Measurements from ENCODE around the gene AGMO.
A peak's percentile ranks its signal among the peaks of the same experiment; 100 is the strongest.

Gene AGMO

DNA sequence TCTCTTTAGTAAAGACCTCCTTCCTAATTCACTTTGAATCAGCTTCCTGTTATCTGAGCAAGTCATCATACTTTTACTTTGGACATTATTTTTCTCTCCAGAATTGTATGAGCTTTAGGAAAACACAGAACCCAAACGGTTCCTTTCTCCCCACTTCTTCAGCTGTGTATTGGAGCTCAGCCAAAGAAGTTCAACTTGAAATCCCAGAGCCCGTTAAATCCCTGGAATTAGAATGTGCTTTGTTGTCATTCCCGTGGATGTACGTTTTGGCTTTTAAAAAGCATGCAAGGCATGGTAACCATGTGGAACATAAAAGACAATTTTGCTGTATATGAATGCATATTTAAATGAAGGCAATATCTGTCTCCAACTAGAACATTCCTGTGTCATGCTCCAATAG, 46.6 kb downstream of the AGMO start:
- DNase-seq = no peak
- in situ Hi-C loops (cut with HindIII; ENCODE audit: low pct_ligation_motif_present, low pct_unique_long_range_greater_than_20kb, low sequenced_read_pairs) = no loop called here

DNA sequence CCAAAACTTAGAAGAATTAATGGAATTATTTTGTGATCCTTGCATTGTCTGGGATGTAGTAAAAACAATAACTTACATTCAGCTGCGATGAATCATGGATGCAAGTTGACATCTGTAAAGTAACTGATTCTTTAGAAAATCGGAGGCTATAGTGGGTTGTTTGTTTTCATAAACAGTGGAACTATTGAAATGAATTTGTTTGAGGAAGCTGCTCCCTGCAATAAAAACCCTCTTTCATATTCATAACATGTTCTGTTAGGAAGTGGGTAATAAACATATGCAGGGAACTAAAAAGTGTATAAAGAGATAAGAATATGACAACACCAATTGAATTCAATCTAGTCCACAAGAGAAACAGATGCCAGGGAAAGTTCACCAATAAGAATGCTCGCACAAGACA, 53.6 kb downstream of the AGMO start:
- in situ Hi-C loops (cut with HindIII; ENCODE audit: low pct_ligation_motif_present, low pct_unique_long_range_greater_than_20kb, low sequenced_read_pairs) = no loop called here
- DNase-seq = no peak

DNA sequence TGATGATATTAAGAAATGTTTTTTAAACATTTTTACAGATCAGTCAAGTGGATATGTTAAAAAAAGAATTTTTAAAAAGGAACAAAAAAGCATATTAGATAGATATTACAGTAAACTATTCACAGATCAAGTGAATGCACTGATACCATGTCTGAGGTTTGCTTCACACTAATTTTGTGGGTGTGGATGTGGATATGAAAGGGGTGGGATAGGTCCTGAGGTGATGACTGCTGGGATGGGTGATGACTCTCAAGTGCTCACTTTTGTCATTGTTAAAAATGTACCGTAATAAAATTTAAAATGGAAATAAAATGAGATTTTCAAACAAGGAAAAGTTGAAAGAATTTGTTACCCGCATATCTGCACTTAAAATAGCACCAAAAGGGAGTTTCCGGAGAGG, 54.1 kb downstream of the AGMO start:
- in situ Hi-C loops (cut with HindIII; ENCODE audit: low pct_ligation_motif_present, low pct_unique_long_range_greater_than_20kb, low sequenced_read_pairs) = no loop called here
- DNase-seq = no peak

DNA sequence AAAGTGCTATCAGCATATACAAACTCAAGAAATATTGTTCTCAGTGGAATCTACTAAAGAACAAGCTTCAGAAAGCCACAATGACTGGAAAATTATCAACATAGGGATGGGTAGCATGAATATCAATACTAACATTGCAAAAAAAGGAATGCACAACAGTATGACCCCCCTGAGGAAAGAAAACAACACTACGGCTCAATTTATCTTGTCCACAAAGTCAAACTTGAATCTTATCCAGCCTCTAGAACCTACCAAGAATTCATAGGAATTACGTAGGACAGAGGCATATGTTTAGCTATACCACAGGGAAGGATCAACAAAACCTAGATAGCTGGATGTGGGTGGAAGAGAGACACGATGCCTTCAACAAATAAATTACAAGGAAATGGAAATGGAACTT, 54.6 kb downstream of the AGMO start:
- no peak for DNase-seq
- in situ Hi-C loops (cut with HindIII; ENCODE audit: low pct_ligation_motif_present, low pct_unique_long_range_greater_than_20kb, low sequenced_read_pairs) = no loop called here

DNA sequence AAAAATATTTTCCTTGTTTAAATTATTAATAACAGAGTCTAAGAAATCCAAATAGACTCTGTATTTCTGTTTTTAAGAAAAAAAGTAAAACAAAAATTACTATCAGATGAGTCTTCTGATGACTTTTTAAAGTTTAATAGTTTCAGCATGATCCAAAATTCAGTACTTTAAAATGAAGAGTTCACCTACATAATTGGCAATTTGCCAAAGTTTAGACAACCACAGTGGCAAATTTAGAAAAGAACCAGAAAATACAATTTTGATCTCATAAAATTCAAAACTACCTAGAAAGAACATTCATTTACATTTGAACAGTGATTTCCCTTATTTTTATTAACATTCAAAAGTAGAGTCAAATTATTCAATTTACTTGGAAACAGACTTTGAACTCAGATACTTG, 56.1 kb downstream of the AGMO start:
- in situ Hi-C loops (cut with HindIII; ENCODE audit: low pct_ligation_motif_present, low pct_unique_long_range_greater_than_20kb, low sequenced_read_pairs) = no loop called here
- DNase-seq = no peak

DNA sequence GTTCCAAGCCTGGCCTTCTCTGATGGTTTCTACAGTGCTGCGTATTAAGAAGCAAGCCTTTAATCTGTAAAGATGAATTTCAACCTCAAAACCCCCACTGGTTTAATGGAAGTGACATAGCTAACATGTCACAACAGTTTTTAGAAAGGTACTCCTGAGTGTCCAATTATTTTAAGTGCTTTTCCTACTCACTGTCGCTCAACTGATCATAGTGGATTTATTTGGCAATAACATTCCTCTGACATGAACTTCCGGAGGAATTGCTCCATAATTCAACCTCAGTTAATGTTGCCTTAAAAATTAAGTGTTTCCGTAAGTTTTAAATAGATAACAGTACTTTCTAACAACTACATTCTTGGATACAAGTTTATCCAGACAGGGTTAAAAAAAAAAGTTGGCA, 57.5 kb downstream of the AGMO start:
- no peak for DNase-seq
- in situ Hi-C loops (cut with HindIII; ENCODE audit: low pct_ligation_motif_present, low pct_unique_long_range_greater_than_20kb, low sequenced_read_pairs) = no loop called here

DNA sequence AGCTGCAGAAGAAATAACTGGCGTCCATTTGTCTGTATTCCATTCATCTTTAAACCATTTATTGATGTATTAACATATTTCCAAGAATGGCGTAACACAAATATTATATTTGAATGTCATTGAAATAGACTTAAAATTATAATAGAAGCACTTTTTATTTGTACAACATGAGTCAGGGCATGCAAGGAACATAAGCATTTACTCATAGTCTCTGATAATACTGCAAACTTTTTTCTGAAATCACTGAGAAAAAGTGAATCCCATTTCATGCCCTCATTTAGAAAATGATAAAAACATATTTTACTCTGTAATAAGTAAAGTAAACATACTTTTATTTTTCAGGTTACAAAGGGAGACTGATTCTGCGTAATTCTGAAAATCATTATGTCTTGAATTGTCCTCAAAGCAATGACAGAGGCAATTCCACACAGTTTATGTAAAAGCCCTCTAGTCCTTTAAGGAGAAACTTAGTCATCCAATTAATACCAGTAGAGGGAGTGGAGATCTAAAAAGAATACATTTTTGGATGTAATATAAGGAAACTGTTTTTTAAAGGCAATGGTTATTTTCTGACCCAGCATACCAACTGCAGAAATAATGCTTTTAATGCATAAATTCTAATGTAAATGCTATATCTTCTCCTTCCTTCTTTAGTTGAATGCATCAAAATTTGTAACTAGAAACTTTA, 58.1 kb downstream of the AGMO start:
- DNase-seq = peak; percentile 14
- in situ Hi-C loops (cut with HindIII; ENCODE audit: low pct_ligation_motif_present, low pct_unique_long_range_greater_than_20kb, low sequenced_read_pairs) = no loop called here

DNA sequence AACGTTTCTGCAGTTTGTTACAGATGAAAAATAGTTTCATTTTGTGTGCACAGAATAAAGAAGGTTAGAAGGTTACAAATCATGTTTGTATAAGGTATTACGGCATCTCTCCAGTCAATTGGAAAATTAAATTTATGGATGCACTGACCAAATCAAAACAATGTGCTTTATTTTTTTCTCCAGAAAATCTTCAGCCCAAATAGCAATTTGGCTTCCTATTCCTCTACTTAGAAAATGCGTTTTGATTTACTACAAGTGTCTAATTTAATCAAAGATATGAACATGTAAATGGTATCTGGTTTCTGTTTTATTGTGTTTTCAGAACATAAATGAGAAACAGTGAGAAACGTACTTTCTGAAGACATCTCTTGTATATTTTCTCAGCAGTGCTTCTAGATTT, 63.4 kb downstream of the AGMO start:
- in situ Hi-C loops (cut with HindIII; ENCODE audit: low pct_ligation_motif_present, low pct_unique_long_range_greater_than_20kb, low sequenced_read_pairs) = no loop called here
- no peak for DNase-seq

DNA sequence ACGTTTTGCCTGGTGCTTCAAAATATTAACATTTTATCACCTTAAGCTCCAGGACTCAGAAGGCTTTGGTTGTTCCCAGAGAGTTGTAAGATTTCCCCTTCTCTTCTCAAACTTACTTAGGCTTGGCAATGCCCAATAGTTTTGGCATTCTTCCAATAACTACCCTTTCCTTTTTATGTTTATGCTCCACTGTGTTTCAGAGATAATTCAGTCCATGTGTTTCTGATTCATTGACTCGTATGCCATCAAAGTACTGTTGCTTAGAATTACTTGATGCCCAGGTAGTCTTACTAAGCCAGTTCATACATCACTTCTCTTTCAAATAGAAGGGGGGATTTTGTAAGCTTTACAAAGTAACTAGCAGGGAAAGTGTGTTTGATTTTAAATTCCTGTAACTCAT, 66.6 kb downstream of the AGMO start:
- in situ Hi-C loops (cut with HindIII; ENCODE audit: low pct_ligation_motif_present, low pct_unique_long_range_greater_than_20kb, low sequenced_read_pairs) = no loop called here
- DNase-seq = no peak

DNA sequence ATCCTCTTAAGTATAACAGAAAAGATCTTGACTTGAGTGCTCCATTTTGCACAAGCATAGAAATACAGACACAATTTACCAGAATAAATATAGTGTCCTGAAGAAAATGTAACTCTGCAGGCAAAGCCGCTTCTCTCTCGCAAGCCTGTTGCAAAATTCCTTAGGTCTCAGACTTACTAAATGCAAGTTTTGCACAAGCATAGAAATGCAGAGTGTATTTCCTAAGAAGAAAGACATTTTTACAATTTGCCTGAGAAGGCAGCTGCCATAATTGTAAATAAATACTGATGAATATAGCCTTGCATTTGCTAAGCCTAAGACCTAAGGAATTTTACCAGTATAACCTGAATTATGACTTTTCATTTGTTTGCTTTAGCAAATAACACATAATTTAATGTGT, 67.1 kb downstream of the AGMO start:
- DNase-seq = no peak
- in situ Hi-C loops (cut with HindIII; ENCODE audit: low pct_ligation_motif_present, low pct_unique_long_range_greater_than_20kb, low sequenced_read_pairs) = no loop called here

DNA sequence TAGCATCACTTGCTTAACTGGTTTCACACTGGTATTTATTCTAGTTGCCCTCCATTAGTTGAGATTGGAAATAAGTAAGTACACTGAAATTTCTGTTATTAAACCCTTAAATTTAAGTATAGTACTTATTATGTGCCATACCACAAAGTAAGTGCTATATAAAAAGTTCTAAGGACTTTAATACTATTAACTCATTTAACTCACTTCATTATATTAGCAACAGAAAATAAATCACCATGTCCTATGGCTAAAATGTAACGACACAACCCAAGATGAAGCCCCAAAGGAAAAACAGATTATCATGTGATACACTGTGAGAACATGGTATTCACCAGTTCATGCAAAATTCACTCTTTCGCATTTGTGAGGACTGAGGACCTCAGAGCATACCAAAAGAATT, 70.5 kb downstream of the AGMO start:
- no peak for DNase-seq
- in situ Hi-C loops (cut with HindIII; ENCODE audit: low pct_ligation_motif_present, low pct_unique_long_range_greater_than_20kb, low sequenced_read_pairs) = no loop called here

DNA sequence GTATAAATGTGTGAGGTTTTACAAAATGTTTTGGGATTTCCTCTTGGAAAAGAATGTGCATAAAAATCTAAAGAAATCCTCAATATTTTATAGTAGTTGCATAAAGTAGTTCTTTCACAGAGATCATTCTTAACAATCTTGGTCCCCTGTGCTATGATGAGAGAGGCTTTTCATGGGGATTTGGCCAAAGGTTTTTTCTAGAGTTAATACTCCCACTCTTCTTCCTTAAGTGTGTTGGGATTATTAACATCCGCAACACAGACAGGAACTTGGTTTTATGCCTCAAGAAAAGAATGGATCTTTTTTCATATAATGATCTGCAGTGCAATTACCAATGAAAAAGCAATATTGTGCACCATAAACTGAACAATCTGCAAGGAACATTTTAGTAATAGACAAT, 71.5 kb downstream of the AGMO start:
- in situ Hi-C loops (cut with HindIII; ENCODE audit: low pct_ligation_motif_present, low pct_unique_long_range_greater_than_20kb, low sequenced_read_pairs) = no loop called here

DNA sequence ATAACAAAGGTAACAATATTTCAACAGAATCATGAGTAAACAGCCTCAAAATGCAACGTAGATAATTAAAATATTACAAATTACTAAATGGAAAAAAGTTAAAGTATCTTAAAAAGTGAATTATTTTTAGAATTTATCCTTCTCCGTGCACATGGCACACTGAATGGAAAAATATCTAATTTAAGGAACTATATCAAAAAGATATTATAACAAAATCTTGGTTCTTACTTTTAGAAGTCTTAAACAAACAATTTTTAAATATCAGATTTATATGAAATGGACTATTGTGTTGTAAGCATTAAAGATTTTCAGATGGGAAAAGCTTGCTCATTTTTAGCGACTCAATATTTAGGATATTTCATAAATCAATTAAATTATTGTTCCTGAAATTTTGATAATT, 72.0 kb downstream of the AGMO start:
- DNase-seq = no peak
- in situ Hi-C loops (cut with HindIII; ENCODE audit: low pct_ligation_motif_present, low pct_unique_long_range_greater_than_20kb, low sequenced_read_pairs) = no loop called here

More for the DNA sequence above, 71.5 kb downstream of the AGMO start:
- no peak for DNase-seq

DNA sequence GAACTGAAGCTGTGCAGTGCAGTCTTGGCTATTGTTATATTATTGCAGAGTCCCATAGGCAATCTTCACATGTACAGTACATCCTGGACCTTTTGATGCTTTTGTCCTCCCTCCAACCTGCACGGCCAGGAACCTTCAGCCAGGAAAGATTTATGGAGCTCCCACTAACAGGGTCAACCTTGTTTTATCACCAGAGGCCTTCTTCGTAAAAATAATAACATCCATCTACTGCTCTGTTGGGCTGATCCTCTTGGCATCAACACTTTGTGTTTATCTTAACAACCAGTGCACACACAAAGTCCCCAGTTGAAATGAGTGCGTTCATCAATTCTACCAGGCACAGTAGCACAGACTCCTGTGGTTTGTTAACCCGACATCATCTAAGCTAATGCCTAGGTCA, 72.4 kb downstream of the AGMO start:
- DNase-seq = no peak
- in situ Hi-C loops (cut with HindIII; ENCODE audit: low pct_ligation_motif_present, low pct_unique_long_range_greater_than_20kb, low sequenced_read_pairs) = no loop called here

DNA sequence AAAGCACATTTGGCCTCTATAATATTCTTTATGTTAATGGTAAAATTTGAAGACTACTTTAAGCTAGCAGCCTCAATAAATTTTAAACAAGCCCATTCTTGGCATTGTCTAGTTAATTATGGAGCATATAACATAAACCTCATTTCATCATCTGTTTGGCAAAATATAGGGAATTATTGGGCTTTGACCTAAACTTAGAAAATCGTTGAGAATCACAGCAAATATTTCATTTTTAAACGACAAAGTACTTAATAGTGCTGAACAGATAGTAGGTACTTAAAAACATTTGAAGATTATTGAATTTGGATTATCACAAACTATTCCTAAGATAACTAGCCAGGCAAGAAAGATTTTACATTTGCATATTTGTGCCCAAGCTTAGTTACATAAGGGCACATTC, 73.4 kb downstream of the AGMO start:
- in situ Hi-C loops (cut with HindIII; ENCODE audit: low pct_ligation_motif_present, low pct_unique_long_range_greater_than_20kb, low sequenced_read_pairs) = no loop called here
- DNase-seq = no peak

DNA sequence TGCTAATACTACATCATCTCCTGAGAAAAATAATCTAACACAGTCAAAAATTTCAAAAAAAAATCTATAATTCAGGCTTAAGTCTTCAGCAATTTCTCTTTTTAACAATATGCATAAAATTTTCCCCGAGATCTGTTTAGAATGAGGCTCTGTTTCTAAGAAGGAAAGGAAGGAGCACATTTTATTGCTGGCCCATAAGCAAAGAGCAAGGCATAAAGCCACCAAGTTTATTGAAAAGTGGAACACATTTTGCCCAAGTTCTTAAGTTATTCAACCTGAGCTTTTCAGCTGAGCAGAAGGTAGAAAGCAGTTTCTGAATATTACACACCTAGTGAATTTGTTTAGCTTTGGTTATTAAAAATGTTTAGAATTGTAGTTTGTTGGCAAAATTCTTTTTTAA, 73.9 kb downstream of the AGMO start:
- DNase-seq = no peak
- in situ Hi-C loops (cut with HindIII; ENCODE audit: low pct_ligation_motif_present, low pct_unique_long_range_greater_than_20kb, low sequenced_read_pairs) = no loop called here

DNA sequence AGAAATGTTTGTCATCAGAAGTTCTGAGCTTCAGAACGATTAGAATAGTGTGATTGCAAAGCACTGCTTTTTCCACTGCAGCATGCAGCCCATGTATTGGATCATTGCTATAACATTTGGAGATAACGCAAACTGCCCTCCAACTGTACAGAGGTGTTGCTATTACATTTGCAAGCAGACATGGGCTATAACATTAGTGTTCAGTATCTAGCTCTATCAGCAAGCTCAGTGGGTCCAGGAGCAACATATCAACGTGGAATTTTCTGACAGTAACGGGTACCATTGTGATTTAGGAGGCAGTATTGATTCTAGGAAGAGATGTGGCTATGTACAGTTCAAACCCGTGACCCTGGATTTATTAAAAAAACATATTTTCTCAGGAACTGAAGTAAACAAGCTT, 75.8 kb downstream of the AGMO start:
- in situ Hi-C loops (cut with HindIII; ENCODE audit: low pct_ligation_motif_present, low pct_unique_long_range_greater_than_20kb, low sequenced_read_pairs) = no loop called here
- no peak for DNase-seq

DNA sequence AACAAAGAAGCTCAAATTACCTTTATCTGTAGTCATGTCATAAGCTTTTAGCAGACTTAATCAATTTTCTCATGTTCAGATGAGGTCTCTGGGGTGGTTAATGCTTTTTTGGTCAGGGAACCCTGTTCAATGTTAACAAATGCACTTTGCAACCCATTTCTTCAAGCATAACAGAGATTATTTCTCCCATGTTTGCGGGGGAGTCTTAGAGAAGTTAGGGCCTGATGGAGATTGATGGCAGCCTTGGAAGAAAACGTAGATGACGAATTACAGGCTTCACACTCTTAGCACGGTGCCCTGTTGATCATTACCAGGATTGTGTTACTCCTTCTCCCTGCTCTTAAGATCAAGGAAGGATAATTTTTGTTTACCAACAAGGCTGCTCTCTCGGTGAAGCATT, 76.4 kb downstream of the AGMO start:
- no peak for DNase-seq
- in situ Hi-C loops (cut with HindIII; ENCODE audit: low pct_ligation_motif_present, low pct_unique_long_range_greater_than_20kb, low sequenced_read_pairs) = no loop called here

DNA sequence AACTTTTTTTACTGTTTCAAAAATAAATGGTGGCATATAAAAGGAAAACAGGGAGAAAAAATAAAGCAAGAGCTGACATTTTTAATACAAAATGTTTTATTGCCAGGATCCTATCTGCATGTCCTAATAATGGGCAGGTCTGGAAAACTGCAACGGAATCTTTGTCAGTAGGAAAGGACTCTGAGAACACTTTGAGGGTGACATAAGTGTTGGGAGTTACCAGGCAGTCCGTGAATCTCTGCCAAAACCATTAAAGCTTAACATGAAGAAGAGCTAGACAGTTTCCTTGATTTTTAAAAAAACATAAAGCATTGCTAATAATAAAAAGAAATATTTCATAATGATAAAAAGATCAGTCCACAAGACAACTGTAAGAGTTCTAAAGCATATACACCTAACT, 80.7 kb downstream of the AGMO start:
- no peak for DNase-seq
- in situ Hi-C loops (cut with HindIII; ENCODE audit: low pct_ligation_motif_present, low pct_unique_long_range_greater_than_20kb, low sequenced_read_pairs) = no loop called here

DNA sequence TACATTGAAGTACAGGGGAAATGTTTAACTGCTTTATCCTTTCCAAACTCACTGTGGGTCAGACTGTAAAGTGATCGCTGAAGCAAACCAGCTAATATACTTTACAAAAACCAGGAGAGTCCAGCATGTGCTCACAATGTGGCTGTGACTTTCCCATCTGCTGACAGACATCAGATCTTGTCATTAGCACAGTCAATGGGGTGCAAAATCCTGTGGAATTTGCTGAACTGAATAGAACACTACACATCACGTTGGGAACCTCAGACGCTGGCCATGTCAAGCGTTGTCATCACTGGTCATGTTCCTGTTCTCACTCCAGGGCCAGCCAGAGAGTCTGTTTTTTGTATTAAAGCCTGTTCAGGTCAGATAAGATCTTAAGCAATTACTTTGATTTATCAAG, 83.4 kb downstream of the AGMO start:
- in situ Hi-C loops (cut with HindIII; ENCODE audit: low pct_ligation_motif_present, low pct_unique_long_range_greater_than_20kb, low sequenced_read_pairs) = no loop called here
- DNase-seq = no peak

DNA sequence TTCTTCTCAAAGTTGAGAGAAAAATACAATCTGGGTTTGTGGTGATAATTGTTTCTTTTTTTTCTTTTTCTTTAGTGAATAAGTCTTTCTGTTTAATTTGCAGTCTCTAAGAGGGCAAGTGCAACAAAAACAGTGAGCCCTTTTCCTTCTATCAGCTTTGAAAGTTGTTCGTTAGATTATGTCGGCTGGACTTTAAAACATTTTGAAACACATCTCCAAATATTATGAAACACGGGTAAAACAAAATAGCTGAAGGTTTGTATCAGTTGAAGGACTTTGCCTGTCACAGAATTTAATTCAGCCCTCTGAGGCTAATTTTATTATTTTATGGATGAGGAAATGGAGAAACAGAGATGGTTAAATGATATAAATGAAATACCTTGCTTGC, 85.3 kb downstream of the AGMO start:
- in situ Hi-C loops (cut with HindIII; ENCODE audit: low pct_ligation_motif_present, low pct_unique_long_range_greater_than_20kb, low sequenced_read_pairs) = no loop called here
- no peak for DNase-seq
